WTC11 (cell line): ENCODE measurements around the gene HSD17B8. TPM values are rescaled to one million over a fixed set of nuclear protein-coding genes. Genes with fewer than 3 reads are reported as not detected.

Experiments
- ATAC-seq: fragments of 200-7000 bp; cut with Tn5 transposase; 2 replicates; pipeline ENCODE4 v1.10.0; 2021; ENCODE audit warnings: mild to moderate bottlenecking, moderate library complexity
- CTCF ChIA-PET: fragments of 300-600 bp; sonication (Branson Sonifier 250); formaldehyde crosslinking; loops from one replicate; lab custom pipeline; 2021; ENCODE audit warnings: antibody characterized with exemption; lab: Charles Lee
- POLR2A ChIA-PET: fragments of 350-600 bp; sonication (Branson Sonifier 250); formaldehyde crosslinking; loops from one replicate; lab custom pipeline; 2021; ENCODE audit warnings: antibody characterized with exemption; lab: Charles Lee
- DNase-seq: peaks from one replicate; pipeline ENCODE4 v3.0.0; 2021; ENCODE audit warnings: low spot score
- H3K27ac Mint-ChIP-seq: 2 replicates; pipeline ENCODE4 v1.8.0; 2021; ENCODE audit warnings: mixed read lengths
- H3K27me3 Mint-ChIP-seq: 2 replicates; pipeline ENCODE4 v1.8.0; 2021; ENCODE audit warnings: low read depth, mild to moderate bottlenecking, moderate library complexity, mixed read lengths
- H3K36me3 Mint-ChIP-seq: 2 replicates; pipeline ENCODE4 v1.8.0; 2021; ENCODE audit warnings: mixed read lengths
- H3K4me1 Mint-ChIP-seq: 2 replicates; pipeline ENCODE4 v1.8.0; 2022; ENCODE audit warnings: mixed read lengths
- H3K4me3 Mint-ChIP-seq: 2 replicates; pipeline ENCODE4 v1.8.0; 2021; ENCODE audit warnings: mild to moderate bottlenecking, moderate library complexity, mixed read lengths
- H3K9me3 Mint-ChIP-seq: 2 replicates; pipeline ENCODE4 v1.8.0; 2021; ENCODE audit warnings: mixed read lengths
- AR ChIP-seq: fragments of 250-450 bp; sonication (Bioruptor Pico); IDR thresholded peaks from 2 replicates; pipeline ENCODE4 v1.9.0; 2021; ENCODE audit warnings: mild to moderate bottlenecking
- ATF3 ChIP-seq: sonication (generic); formaldehyde crosslinking; conservative IDR thresholded peaks from 2 replicates; pipeline ENCODE4 v1.8.1; 2022; ENCODE audit warnings: mild to moderate bottlenecking, missing genetic modification reagents
- ETV6 ChIP-seq: sonication (generic); formaldehyde crosslinking; IDR thresholded peaks from 2 replicates; pipeline ENCODE4 v1.8.1; 2022; ENCODE audit warnings: mild to moderate bottlenecking, missing genetic modification reagents
- GRHL2 ChIP-seq: fragments of 250-450 bp; sonication (Bioruptor Pico); IDR thresholded peaks from 2 replicates; pipeline ENCODE4 v1.8.0; 2022; ENCODE audit warnings: mild to moderate bottlenecking, moderate library complexity; ENCODE audit not compliant: insufficient replicate concordance, severe bottlenecking
- HMGXB4 ChIP-seq: sonication (generic); formaldehyde crosslinking; IDR thresholded peaks from 2 replicates; pipeline ENCODE4 v1.8.1; 2023; ENCODE audit warnings: mild to moderate bottlenecking, moderate library complexity, missing genetic modification reagents
- IRF1 ChIP-seq: sonication (generic); formaldehyde crosslinking; IDR thresholded peaks from 2 replicates; pipeline ENCODE4 v1.8.0; 2023; ENCODE audit warnings: missing genetic modification reagents
- MLX ChIP-seq: sonication (generic); formaldehyde crosslinking; IDR thresholded peaks from 2 replicates; pipeline ENCODE4 v1.8.1; 2023; ENCODE audit warnings: mild to moderate bottlenecking, missing genetic modification reagents, moderate library complexity
- OVOL2 ChIP-seq: fragments of 250-450 bp; sonication (Bioruptor Pico); IDR thresholded peaks from 2 replicates; pipeline ENCODE4 v1.9.0; 2021; ENCODE audit warnings: mild to moderate bottlenecking, borderline replicate concordance
- SMAD3 ChIP-seq: sonication (generic); formaldehyde crosslinking; IDR thresholded peaks from 2 replicates; pipeline ENCODE4 v1.8.0; 2022; ENCODE audit warnings: missing genetic modification reagents, mild to moderate bottlenecking, borderline replicate concordance
- ZBTB43 ChIP-seq: sonication (generic); formaldehyde crosslinking; IDR thresholded peaks from 2 replicates; pipeline ENCODE4 v1.8.1; 2023; ENCODE audit warnings: mild to moderate bottlenecking, missing genetic modification reagents
- ZMAT4 ChIP-seq: fragments of 250-450 bp; sonication (Bioruptor Pico); IDR thresholded peaks from 2 replicates; pipeline ENCODE4 v1.9.0; 2021; ENCODE audit warnings: mild to moderate bottlenecking
- ZNF281 ChIP-seq: sonication (generic); formaldehyde crosslinking; IDR thresholded peaks from 2 replicates; pipeline ENCODE4 v1.8.0; 2023; ENCODE audit warnings: mild to moderate bottlenecking, missing genetic modification reagents
- total RNA-seq: library from RNA; stranded (reverse); gene quantifications from 3 replicates; pipeline ENCODE4 v1.2.3, GENCODE V29; 2021

HSD17B8 gene
- total RNA-seq, 1 experiment from 2014 or later = 8.1 TPM

GRCh38 chr6:33202799-33203198, 1.7 kb upstream of the HSD17B8 start (continued):
- TF ChIP-seq ZBTB43 (no peak), OVOL2 (CRISPR knock-in tag) (no peak), GRHL2 (no peak), ZMAT4 (CRISPR knock-in tag) (no peak), ZNF281 (CRISPR knock-in tag) (no peak), AR (CRISPR knock-in tag) (no peak), IRF1 (CRISPR knock-in tag) (no peak), HMGXB4 (CRISPR knock-in tag) (no peak), SMAD3 (CRISPR knock-in tag) (no peak), ATF3 (CRISPR knock-in tag) (no peak)

GRCh38 chr6:33203443-33204164, 851 bp upstream of the HSD17B8 start:
- peak overlapping the region; percentile 76; the same call in 1 of the 2 replicates for H3K27ac Mint-ChIP-seq
- H3K36me3 Mint-ChIP-seq = peaks cover 27% of the 10 kb centered on the region
- POLR2A ChIA-PET = no interaction called here

More at GRCh38 chr6:33203443-33204164, 851 bp upstream of the HSD17B8 start:
- no peak for ATAC-seq
- no peak for DNase-seq
- Mint-ChIP-seq H3K9me3 (no peaks in the 10 kb centered on the region), H3K27me3 (peaks cover 28% of the 10 kb centered on the region), H3K4me1 (peaks cover 51% of the 10 kb centered on the region), H3K4me3 (peak overlapping the region; percentile 97)
- CTCF ChIA-PET = interaction anchor here (0.6 kb wide), 1 partner anchor 24 kb away, joined by 3 read pairs; no protein-coding TSS in a partner anchor
- TF ChIP-seq MLX (CRISPR knock-in tag) = no peak
- no peak for TF ChIP-seq ETV6
